Measurements from ENCODE around the gene EXD3. TPM values are rescaled to one million over a fixed set of nuclear protein-coding genes. Genes with fewer than 3 reads are reported as not detected.

EXD3 gene
- total RNA-seq, 1 experiment from 2014 or later = 0.24 TPM

DNA sequence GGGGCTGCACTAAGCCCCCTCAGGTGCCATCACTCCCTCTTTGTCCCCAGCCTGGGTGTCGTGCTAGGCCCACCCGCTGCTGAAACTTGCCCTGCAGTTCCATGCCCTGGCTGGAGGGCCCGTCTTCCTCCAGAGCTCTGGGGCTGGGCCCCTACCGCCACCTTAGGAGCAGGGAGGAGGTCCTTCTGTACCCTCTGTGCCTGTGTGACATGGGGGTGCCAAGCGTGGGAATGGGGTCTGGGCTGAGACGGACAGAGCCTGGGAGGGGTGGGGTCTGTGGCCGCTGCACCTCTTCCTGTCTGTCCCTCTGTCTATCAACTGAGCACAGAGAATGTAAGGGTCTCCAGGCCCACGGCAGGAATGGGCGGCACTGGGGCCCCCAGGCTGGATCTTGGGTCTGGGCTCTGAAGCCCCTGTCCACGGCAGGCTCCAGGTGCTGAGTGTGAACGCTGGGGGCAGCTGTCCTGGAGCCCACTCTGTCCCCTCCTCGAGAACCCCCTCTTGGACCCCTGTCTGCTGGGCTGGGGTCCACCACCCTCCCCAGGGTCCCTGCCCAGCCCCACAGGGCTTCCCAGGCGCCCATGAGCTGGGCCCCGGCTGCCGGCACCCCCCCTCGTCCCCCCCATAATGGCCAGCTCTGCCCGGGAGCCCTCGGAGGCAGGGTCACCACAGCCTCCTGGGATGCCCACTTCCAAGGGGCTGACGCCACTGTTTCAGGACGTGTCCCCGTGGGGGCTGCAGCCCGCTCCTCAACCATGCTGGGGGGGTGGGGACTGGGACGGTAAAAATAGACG is 105.0 kb downstream of the EXD3 start:
- no peak for DNase-seq (ENCODE audit: low read depth)

DNA sequence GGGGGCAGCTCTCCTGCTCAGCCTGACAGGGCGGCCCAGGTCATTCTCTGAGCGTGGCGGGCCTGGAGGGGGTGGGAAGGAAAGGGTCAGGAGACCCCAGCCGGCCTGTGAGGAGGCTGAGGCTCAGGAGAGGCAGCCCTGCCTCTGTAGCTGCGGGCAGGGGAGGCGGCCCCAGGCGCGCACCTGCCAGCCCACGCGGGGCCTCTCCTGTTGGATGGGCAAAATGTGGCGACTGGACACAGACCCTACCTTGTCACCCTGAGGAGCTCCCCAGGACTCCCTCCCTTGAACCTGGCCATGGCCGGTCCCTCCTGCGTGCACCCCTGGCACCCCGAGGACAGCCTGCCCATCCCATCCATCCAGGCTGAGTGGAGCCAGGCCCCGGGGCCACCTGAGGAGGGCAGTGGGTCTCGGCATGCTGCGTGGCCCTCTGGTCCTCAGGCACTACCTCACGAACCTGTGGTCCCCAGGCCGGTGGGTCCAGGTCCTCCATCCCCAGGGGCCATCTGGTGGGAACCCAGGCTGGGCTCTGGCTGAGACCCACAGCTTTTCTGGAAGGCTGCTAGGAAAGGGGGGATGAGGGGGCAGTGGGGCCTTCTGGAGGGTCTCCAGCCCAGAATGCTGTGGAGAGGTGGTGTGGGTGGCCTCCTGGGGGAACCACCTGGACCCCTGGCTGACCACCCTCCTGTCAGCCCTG is 105.8 kb downstream of the EXD3 start:
- no peak for DNase-seq (ENCODE audit: low read depth)

DNA sequence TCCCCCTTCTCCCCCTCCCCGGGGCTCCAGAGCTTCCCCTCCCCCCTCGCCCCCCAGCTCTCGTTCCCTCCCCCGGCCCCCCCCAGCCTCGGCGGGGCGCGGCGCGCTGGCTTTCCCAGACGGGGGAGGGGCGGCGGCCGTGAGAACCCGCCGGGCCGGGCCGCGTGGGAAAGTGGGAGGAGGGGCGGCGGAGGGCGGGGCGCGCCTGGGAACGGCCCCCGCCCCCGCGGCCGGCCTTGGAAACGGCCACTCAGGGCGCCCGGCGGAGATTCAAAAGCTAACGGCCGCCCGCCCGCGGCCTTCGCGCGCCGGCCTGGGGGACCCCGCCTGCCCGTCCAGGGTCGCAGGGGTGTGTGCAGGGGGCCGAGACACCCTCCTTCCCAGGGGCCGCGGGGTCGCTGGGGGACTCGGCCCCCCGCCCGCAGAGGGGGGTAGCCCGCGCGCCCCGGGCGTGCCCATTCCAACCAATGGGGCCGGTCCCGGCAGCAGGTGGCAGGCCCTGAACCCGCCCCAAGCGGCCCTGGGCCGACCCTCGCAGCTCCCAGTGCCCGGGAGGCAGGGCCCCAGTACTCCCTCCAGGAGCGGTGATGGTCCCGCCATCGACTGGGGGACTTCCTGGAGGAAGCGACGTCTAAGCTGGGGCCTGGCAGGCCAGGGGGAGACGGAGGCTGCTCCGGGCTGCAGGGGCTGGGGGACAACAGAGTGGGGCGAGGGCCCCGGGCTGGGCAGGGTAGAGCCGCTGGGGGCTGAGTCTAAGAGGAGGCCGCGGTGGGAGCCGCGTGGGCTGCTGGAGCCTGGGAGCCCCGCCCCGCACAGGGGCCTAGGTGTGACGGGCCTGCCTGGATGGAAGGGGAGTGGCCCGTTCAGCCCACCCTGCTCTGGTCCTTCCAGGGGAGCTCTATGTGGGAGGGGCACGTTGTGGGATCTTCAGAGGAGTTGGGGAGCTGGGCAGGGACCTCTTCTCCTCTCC is 106.7 kb downstream of the EXD3 start:
- no peak for DNase-seq (ENCODE audit: low read depth)

DNA sequence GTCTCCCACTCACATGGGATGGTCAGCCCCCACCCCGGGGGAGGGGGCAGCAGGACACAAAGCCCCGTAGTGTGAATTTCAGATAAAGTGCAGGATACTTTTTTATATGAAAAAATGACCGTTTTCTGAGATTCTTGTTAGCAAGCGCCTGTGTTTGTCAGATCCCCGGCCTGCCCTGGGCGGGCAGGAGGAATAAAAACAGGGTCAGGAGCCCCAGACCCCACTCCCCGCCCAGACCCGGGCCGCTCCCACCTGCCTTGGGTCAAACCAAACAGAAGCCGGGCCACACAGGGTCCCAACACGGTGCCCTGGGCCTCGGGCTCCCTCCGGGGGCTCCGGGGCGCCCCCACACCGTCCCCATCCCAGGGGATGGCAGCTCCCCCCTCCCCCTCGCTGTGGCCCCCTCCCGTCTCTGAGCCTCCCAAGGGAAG is 107.4 kb downstream of the EXD3 start:
- no peak for DNase-seq (ENCODE audit: low read depth)

DNA sequence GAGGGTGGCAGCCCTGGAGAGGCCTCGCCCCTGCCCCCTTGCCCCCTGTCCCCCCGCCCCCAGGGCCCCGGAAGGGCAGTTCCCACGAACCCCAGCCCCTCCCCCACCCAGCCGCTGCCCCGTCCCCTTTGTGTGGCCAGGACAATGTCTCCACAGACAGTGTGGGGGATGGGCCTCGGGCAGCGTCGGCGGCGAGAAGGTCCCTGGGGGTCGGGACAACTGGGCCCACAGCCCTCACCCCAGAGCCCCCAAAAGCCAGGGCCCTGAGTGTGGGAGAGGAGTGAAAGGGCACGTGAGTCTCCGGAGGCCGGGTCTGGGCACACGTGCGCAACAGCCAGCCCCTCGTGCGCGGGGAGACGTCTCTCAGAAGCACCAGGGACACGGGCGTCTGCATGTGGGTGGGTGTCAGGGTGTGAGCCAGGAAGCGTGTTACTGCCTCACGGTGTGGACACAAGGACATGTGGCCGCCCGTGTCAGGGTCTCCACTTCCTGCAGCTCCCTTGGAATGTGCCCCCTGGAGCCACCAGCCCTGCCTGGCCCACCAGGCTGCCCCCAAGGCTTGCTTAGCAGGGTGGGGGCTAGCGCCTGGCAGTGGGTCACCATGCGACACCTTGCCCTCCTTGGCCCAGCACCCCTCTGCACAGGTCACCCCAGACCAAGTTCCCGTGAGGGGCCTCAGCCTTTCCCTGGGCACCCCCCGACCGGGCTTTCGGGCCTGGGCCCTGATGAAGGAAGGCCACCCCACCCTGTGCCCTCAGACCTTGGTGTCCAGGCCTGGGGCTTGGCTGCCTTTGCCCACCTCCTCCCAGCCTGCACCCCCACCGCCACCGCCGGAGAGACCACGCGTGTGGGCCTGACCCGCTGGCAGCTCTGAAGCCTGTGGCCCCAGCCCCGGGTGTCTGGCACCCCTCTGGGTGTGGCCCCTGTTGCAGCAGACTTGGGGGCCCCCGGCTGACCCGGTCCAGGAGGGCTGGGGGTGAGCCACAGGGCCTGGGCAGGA is 108.1 kb downstream of the EXD3 start:
- DNase-seq (ENCODE audit: low read depth) = no peak

DNA sequence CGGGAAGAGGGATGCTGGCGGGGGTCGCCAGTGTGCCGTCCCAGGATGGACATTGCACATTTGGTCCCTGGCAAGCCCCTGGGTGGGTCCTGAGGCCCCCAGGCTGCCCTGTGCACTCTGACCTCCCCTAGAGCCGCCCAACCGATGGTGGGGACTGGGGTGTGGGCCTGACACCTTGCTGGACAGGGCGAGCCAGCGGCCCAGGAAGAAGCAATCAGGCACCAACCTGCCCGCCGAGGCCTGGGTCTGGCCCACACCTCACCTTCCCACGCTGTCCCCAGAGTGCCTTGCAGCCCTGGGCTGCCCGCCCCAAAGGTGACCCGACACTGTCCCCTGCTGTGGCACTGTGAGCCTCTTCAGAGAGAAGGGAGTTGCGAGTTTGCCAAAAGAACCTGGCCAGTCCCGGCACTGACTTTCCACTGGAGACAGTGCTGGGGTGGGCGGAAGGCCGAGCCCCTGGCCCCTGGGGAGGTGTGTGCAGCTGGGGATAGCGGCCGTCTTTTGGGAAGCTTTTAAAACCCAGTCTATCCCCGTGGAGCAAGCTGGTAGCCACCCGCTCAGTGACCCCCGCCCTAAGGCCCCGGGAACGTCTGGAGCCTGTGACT is 108.9 kb downstream of the EXD3 start:
- no peak for DNase-seq (ENCODE audit: low read depth)

DNA sequence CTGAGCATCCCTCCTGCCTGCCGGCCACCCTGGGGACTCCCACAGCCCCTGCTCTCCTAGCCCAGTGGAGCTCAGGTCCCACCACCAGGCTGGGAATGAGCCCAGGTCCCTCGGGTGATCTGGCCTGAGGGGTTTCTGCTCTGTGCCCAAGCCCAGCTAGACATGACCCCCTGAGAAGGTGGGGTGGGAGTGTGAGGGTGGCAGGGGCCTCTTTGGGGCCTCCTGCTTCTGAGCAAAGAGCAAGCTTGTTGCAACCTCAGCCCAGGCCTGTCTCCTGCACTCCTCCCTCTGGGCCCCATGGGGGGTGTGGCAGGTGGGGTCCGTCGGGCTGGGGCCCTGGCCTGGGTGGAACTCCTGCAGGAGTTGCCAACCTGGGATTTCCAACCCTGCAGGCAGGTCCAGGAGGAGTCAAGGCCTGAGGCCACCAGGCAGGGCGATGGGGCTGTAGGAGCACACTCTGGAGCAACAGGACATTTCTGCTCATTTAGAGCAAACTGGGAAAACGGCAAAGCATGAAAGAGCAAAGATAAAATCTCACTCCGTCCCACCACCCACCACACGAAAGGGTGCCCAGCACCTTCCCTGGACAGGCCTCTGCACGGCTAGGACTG is 109.5 kb downstream of the EXD3 start:
- DNase-seq (ENCODE audit: low read depth) = no peak

DNA sequence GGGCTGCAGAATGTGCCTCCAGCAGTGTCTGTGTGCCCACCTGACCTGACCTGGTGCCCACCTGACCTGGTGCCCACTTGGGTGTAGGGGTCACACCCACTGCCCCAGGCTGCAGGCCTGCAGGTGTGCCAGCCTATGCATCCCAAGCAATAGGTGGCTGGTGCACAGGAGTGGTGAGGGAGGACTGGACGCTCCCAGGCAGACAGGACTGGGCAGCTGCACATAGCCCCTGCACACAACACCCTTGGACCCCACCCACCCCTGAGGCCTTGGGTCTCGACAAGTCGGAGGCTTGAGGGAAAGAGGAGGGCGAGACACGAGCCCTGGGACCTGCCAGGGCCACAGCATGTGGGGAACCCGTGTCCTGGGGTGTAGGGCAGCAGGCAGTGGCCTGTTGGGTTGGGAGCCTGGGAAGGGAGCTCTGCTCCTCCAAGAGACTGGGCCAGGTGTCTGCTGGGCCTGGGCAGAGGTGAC is 110.1 kb downstream of the EXD3 start:
- no peak for DNase-seq (ENCODE audit: low read depth)

DNA sequence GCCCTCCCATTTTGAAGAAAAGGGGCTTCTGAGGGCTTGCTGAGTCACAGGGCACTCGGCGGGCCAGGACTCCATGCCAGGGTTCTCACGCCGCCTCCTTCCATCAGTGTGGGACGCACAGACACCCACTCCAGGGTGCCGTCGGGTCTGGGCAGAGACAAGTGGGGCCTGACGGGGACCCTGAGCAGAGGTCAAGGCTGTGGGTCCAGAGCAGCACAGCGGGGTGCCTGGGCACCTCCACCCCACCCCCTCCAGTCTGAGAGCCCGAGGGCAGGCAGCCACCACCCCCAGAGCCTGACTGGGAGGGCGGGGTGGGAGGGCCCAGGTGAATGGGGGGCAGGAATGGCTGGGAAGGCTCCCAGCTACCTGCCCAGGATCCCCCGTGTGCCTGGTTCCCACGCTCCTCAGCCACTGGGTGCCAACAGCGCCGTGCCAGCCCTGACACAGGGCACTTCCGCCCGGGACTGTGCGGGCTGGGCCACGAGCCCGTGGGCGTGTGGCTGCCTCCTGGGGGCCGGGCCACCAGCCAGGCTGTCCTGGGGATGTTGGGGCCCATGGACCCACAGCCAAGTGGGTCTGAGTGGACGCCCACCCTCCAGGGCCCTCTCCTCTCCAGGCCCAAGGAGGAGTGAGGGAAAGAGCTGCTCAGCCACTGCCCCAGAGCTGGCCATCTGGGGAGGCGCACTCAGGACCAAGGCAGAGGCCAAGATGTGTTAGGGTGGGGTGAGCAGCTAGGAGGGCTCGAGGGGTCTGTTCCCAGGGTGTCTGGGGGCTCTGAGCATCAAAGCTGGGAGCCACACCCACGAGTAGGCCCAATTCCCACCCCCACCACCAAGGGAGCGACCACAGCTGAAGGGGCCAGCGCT is 110.7 kb downstream of the EXD3 start:
- no peak for DNase-seq (ENCODE audit: low read depth)

DNA sequence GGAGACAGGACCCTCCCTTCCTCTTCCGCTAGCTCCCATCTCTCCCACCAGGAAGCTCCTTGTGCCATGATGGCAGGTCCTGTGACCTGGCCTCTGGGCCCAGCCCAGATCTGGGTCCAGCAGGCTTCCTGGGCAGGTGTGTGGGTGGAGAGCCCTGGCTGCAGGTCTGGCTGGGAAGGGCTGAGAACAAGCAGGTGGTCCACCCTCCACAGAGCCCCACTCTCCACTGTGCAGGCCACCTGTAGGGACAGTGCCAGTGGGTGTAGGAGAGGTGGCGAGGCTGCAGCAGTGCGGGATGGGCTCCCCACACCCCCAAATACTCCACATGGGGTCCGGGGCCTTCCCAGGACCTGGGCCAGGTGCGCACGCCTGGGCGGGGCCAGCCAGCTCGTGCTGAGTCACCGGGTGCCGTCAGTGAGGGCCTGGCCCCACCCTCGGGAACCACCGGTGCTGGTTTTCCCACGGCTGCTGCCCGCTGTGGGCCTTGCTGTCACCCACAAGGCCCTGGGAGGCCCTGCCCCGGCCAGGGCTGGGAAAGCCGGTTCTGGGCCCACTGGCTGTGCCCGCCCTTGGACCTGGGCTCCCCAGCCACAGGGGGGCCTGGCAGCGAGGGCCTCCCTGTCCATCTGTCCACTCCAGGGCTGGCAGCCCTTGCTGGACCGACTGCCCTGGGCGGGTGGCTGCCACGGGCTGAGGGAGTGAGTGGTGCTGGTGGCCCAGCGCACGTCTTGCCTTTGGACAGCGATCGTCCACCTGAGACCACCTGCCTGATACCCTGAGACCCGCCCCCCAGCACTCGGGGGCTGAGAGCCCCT is 111.6 kb downstream of the EXD3 start:
- DNase-seq (ENCODE audit: low read depth) = no peak

DNA sequence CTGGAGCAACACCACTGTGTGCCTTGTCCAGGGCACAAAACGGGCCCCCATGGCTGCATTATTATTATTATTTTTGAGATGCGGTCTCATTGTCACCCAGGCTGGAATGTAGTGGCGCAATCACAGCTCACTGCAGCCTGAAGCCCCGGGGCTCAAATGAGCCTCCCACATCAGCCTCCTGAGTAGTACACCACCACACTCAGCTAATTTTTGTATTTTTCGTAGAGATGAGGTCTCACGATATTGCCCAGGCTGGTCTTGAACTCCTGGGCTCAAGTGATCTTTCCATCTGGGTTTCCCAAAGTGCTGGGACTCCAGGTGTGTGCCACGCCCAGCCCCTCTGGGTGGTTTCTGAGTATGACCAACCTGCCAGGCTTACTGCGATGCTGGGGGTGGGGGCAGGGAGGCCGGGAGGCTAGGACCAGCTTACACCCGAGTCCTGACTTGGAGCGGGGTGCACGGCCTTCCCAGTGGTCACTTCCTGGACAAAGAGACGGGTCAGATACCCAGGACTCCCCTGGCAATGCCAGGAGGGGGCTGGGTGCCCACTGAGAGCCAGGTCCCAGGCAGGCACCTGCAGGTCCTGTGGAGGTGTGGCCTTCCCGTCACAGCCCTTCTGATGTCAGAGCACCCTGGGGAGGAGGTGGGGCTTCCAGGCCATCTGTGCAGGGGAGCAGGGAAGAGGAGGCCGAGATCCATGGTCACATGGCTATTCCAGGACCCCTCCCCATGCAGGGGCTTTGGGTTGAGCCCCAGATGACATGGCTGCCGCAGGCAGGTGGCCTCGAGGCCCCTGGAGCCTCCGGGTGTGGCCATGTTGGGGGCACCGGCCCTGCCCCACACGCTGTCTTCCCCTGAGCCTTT is 112.5 kb downstream of the EXD3 start:
- no peak for DNase-seq (ENCODE audit: low read depth)

DNA sequence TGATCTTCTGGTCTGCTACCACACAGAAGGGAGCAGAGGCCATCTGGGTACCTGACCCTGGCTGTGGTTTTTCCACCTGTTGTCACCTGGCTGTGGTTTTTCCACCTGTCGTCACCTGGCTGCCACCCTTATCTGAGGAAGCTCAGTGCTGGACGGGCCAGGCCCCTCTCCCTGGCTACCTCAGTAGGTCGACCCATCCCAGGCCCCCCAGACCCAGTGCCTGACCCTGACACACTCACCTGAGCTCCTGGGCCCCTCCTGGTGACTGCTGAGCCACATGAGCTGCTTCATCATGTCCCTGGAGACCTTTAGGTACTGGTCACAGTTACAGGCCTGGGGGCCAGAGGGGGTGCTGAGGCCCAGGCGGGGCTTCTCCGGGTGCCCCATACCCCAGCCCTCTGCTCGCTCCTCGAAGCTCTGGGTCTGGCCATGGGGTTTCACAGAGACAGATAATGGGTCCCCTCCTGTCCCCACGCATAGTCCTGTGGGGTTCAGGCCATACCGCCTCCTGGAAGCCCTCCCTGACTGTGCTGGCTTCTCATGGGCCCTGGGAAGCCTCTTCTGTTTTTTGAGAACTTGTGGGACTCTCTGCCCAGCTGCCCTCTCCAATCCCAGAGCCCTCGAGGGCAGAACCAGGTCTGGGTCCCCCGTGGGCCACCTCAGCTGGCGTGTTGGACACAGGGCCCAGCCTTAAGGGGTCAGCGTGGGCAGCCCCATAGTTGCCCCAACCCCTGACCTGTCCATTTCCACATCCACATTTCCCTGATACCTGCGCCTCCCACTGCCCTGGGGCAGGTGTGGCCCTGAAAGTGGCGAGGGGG is 113.4 kb downstream of the EXD3 start:
- DNase-seq (ENCODE audit: low read depth) = no peak

DNA sequence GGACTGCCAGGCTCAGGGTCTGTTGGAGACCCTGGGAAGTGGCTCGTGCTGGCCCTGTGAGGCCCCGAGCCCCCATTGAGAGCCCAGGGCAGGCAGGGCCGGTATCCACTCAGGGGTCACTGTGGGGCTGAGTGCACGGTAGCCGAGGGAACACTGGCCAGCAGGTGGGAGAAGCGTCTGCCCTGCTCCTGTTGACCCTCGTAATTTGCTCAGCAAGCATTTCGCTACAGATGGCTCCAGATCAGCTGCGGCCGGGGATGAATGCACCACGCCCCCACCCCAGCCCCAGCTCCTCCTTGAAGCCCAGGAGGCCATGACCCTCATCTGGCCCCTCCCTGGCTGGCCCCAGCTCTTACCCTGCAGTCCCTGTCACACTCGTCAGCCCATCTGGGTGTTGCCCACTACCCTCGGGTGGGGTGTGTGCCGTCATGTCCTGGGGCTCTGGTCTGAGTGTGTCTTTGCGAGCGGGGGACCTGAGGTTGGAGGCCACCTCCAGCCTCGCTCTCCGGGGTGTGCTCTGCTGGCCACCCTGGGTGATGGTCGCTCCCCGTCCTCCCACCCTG is 114.8 kb downstream of the EXD3 start:
- no peak for DNase-seq (ENCODE audit: low read depth)

DNA sequence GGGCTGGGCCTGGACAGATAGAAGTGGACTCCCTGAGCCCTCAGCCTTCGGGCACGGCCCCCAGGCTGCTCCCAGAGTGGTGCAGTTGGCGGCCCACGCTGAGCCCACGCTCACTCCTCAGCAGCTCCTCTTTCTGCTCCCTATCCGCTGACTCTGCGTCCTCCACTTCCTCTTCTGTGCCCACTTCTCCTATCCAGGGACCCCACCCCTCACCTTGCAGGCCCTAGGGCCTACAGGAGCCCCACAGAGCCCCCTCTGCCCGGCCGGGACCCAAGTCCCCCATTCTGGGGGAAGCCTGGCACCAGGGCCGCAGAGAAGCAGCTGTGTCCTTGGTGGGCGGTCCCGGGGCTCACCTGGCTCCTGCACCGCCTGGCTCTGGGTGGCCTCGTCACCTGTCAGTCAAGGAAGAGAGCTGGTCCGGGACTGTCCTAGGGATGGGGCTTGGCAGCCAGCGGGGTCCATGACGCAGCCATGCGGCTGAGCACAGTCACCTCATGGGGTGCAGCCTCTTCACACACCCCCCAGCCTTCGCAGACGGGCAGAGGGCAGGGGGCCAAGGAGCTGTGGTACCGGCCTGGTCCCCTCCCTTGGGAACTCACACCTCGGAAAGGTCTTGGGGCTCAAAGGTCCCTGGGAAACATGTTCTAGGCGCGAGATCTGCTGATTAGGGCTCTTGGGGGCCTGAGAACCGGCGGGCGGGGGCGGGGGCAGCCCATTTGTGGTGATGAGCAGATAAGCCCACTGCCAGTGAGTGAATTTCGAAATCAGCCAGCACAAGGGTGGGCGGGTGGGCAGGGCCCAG is 115.5 kb downstream of the EXD3 start:
- DNase-seq (ENCODE audit: low read depth) = no peak

DNA sequence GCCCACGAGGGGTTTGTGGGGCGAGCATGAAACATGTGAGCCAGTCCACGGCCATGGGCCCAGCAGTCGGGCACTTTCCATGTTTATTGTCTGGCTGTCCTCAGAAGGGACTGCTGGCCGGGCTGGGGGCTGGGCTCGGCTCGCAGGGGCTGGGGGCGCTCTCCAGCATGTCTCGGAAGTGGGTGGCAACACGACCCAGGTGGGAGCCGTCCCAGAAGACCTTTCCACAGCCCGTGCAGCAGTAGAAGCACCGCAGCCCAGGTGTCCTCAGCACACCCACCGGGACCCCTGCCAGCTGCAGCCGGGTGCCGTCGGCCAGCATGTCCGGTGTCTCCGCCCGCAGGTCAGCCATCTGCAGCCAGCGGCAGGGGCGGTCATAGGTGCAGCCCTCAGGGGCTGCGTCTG is 116.1 kb downstream of the EXD3 start:
- no peak for DNase-seq (ENCODE audit: low read depth)
